ENCODE measurements around the gene STAC2.
A peak's percentile ranks its signal among the peaks of the same experiment; 100 is the strongest.

Gene STAC2

GRCh38 chr17:39231591-39232551, 6.1 kb upstream of the STAC2 start:
- peak; percentile 31 for DNase-seq (ENCODE audit: low read depth)

- no peak for DNase-seq (ENCODE audit: low read depth)
These were observed 5.4 kb upstream of the STAC2 start for GRCh38 chr17:39231091-39231561.

GRCh38 chr17:39230361-39230760, 4.6 kb upstream of the STAC2 start:
- no peak for DNase-seq (ENCODE audit: low read depth)

- peak; percentile 47 for DNase-seq (ENCODE audit: low read depth)
These were observed 3.6 kb upstream of the STAC2 start for GRCh38 chr17:39229274-39229913.

- DNase-seq (ENCODE audit: low read depth): no peak
These were observed 1.7 kb upstream of the STAC2 start for GRCh38 chr17:39227364-39227919.

GRCh38 chr17:39225959-39226683, 376 bp upstream of the STAC2 start:
- no peak for DNase-seq (ENCODE audit: low read depth)

- no peak for DNase-seq (ENCODE audit: low read depth)
These were observed 902 bp downstream of the STAC2 start for GRCh38 chr17:39224778-39225307.

GRCh38 chr17:39223907-39224777, 1.6 kb downstream of the STAC2 start:
- DNase-seq (ENCODE audit: low read depth): no peak

GRCh38 chr17:39222866-39223834, 2.6 kb downstream of the STAC2 start:
- no peak for DNase-seq (ENCODE audit: low read depth)

- no peak for DNase-seq (ENCODE audit: low read depth)
These were observed 3.6 kb downstream of the STAC2 start for GRCh38 chr17:39222151-39222550.

GRCh38 chr17:39221572-39221971, 4.2 kb downstream of the STAC2 start:
- no peak for DNase-seq (ENCODE audit: low read depth)

- DNase-seq (ENCODE audit: low read depth): no peak
These were observed 6.0 kb downstream of the STAC2 start for GRCh38 chr17:39219647-39220154.

GRCh38 chr17:39218906-39219305, 6.8 kb downstream of the STAC2 start:
- DNase-seq (ENCODE audit: low read depth): no peak

GRCh38 chr17:39217734-39218369, 7.9 kb downstream of the STAC2 start:
- DNase-seq (ENCODE audit: low read depth): no peak

GRCh38 chr17:39213852-39214251, 11.9 kb downstream of the STAC2 start:
- DNase-seq (ENCODE audit: low read depth): no peak

GRCh38 chr17:39212841-39213480, 12.8 kb downstream of the STAC2 start:
- no peak for DNase-seq (ENCODE audit: low read depth)

GRCh38 chr17:39212195-39212810, 13.4 kb downstream of the STAC2 start:
- peak; percentile 47 for DNase-seq (ENCODE audit: low read depth)

GRCh38 chr17:39210093-39210434, 15.7 kb downstream of the STAC2 start:
- no peak for DNase-seq (ENCODE audit: low read depth)
